ENCODE data around the gene MELTF. TPM values are rescaled to one million over a fixed set of nuclear protein-coding genes. Genes with fewer than 3 reads are reported as not detected.

The MELTF gene
- total and polyA plus RNA-seq, 9 of the 15 experiments (the other 6 are each of a cell fraction or from before 2014, with no cell fraction given) = 0.35 to 10.5 (median 4.5) TPM

GRCh38 chr3:197028728-197029510 is 698 bp downstream of the MELTF start:
- Histone ChIP-seq H3K4me3 (peak overlapping the region; percentile 84), H3K27me3 (ENCODE audit: control insufficient read depth in 2 of 2, insufficient read depth in 2 of 2, low read length in 2 of 2) (no peaks in the 10 kb centered on the region), H3K9ac (ENCODE audit: insufficient read depth in 1 of 2, low read depth in 2 of 2, low read length in 2 of 2) (peak overlapping the region; percentile 86 to 95; a peak in 3 of 4 replicates), H2AFZ (ENCODE audit: low read depth, low read length) (peak overlapping the region; percentile 93), H3K4me2 (ENCODE audit: insufficient read depth, low read length) (peak overlapping the region; percentile 76), H4K20me1 (replicated peaks; ENCODE audit: control insufficient read depth, insufficient read depth, low read length) (peaks cover 6% of the 10 kb centered on the region; the same call in 1 of the 2 replicates), H3K9me1 (ENCODE audit: control insufficient read depth, insufficient read depth, low read length) (no peaks in the 10 kb centered on the region), H3K36me3 (ENCODE audit: control insufficient read depth, insufficient read depth, low read length) (peaks cover 5% of the 10 kb centered on the region; the same call in 1 of the 3 replicates), H3K27ac (ENCODE audit: extremely low read depth, low read depth, low read length) (peak overlapping the region; percentile 85), H3K9me3 (replicated peaks; ENCODE audit: control insufficient read depth, insufficient read depth, low read depth, low read length) (no peaks in the 10 kb centered on the region), H3K4me1 (replicated peaks in 1 of 2; ENCODE audit: control insufficient read depth in 2 of 2, insufficient read depth in 2 of 2, low read length in 2 of 2) (peaks cover 25 to 57% of the 10 kb centered on the region in 2 experiments), H3K79me2 (ENCODE audit: control insufficient read depth, insufficient read depth, low read length) (peaks cover 4% of the 10 kb centered on the region; the same call in 2 of the 3 replicates)
- ATAC-seq = peak; percentile 19
- intact Hi-C loops (cut with micrococcal nuclease) = no loop called here
- in situ Hi-C loops (cut with MboI) = no loop called here
- TSS peak; percentile 66 for BruUV-seq (replicated peaks)
- ChIA-PET POLR2A (interaction anchor here (0.5 to 1.6 kb wide), 11 partner anchors 12 to 476 kb away, joined by 3 to 9 read pairs (median 3); partner anchors contain the start of gene NCBP2), CTCF (ENCODE audit: low intra/inter-chr PET ratio) (no interaction called here)
- 4% methylated on average over 27 of the region's 67 CpGs for WGBS (ENCODE audit: insufficient coverage, low coverage, missing lambda C conversion rate)
- DNase-seq (ENCODE audit: extremely low read depth in 1 of 4, low spot score in 3 of 4) = peak; percentile 42 to 65 (median 54)
- no peak for FAIRE-seq
- TF ChIP-seq, protein P1, sequence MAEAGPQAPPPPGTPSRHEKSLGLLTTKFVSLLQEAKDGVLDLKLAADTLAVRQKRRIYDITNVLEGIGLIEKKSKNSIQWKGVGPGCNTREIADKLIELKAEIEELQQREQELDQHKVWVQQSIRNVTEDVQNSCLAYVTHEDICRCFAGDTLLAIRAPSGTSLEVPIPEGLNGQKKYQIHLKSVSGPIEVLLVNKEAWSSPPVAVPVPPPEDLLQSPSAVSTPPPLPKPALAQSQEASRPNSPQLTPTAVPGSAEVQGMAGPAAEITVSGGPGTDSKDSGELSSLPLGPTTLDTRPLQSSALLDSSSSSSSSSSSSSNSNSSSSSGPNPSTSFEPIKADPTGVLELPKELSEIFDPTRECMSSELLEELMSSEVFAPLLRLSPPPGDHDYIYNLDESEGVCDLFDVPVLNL (CRISPR knock-in tag; IDR thresholded peaks at IDR 0.05; ENCODE audit: low read depth) = no peak
- TF ChIP-seq, protein P2, sequence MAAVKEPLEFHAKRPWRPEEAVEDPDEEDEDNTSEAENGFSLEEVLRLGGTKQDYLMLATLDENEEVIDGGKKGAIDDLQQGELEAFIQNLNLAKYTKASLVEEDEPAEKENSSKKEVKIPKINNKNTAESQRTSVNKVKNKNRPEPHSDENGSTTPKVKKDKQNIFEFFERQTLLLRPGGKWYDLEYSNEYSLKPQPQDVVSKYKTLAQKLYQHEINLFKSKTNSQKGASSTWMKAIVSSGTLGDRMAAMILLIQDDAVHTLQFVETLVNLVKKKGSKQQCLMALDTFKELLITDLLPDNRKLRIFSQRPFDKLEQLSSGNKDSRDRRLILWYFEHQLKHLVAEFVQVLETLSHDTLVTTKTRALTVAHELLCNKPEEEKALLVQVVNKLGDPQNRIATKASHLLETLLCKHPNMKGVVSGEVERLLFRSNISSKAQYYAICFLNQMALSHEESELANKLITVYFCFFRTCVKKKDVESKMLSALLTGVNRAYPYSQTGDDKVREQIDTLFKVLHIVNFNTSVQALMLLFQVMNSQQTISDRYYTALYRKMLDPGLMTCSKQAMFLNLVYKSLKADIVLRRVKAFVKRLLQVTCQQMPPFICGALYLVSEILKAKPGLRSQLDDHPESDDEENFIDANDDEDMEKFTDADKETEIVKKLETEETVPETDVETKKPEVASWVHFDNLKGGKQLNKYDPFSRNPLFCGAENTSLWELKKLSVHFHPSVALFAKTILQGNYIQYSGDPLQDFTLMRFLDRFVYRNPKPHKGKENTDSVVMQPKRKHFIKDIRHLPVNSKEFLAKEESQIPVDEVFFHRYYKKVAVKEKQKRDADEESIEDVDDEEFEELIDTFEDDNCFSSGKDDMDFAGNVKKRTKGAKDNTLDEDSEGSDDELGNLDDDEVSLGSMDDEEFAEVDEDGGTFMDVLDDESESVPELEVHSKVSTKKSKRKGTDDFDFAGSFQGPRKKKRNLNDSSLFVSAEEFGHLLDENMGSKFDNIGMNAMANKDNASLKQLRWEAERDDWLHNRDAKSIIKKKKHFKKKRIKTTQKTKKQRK (IDR thresholded peaks at IDR 0.05; ENCODE audit: borderline replicate concordance, low read depth, low read length) = no peak
- TF ChIP-seq E4F1 (CRISPR knock-in tag; IDR thresholded peaks at IDR 0.05; ENCODE audit: borderline replicate concordance) (no peak), KDM2B (CRISPR knock-in tag; IDR thresholded peaks at IDR 0.05) (no peak), SMARCA5 (IDR thresholded peaks at IDR 0.05) (peak; percentile 91), ZNF507 (tag; conservative IDR thresholded peaks at IDR 0.05) (no peak), NONO (IDR thresholded peaks at IDR 0.05; ENCODE audit: low read depth in 2 of 2, low read length in 1 of 2) (no peak), MAFK (IDR thresholded peaks at IDR 0.05; ENCODE audit: low read length) (no peak), SMAD1 (IDR thresholded peaks at IDR 0.05; ENCODE audit: low read depth, low read length, partially characterized antibody) (no peak), ZBTB7A (IDR thresholded peaks at IDR 0.05; ENCODE audit: borderline replicate concordance, control insufficient read depth, low read depth, low read length) (peak; percentile 41; the same call in 1 of the 2 replicates), ZFP91 (CRISPR knock-in tag; IDR thresholded peaks at IDR 0.05) (no peak)

All from K562 (cell line).